NCI-H1105 treated with DMSO at 0.1 percent for 48 hours (cell line): Measurements from ENCODE around the gene CEACAM21.
"Not testable (repeated sequence)": the region's sequence is repeated elsewhere in the genome, so short reads cannot be mapped to it uniquely, and the experiment has no call there.

Source experiments
- DNase-seq: peaks from one replicate; lab custom pipeline; 2025; lab: John Stamatoyannopoulos, UW

Gene CEACAM21

GRCh38 chr19:41549884-41550283, 26.1 kb upstream of the CEACAM21 start:
- no peak for DNase-seq

DNA sequence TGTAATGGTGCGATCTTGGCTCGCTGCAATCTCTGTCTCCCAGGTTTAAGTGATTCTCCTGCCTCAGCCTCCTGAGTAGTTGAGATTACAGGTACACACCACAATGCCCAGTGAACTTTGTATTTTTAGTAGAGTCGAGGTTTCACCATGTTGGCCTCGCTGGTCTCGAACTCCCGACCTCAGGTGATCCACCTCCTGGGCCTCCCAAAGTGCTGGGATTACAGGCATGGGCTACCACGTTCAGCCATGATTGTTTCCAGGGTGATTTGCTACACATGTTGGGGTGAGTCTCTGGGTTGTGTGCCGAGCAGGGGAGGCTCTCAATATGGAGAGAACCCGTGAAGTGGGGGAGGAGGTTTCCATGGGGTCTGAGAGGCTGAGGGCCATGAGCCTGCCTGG, 24.8 kb upstream of the CEACAM21 start:
- no peak for DNase-seq

GRCh38 chr19:41551711-41552110, 24.3 kb upstream of the CEACAM21 start:
- DNase-seq: no peak

DNA sequence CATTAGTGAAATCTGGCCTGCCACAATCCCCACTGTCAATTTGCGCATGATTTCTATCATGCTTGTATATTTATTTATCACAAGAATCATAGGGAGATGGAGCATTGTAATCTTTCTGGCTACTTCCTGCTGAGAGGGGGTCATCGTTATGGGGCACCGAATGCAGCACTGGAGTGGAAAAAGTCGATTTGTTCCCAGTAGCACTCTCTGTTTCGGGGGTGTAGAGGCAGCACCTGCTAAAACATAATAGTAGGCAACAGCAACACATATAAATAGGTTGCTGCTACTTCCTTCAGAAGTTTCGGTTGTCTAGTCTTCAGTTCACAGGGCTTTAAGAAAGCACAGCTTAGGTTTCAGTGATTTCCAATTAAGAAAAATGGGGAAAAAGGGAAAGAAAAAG, 23.4 kb upstream of the CEACAM21 start:
- no peak for DNase-seq

- DNase-seq: no peak
Measured at GRCh38 chr19:41553804-41554203, 22.2 kb upstream of the CEACAM21 start.

- DNase-seq: no peak
Measured at GRCh38 chr19:41554907-41555306, 21.1 kb upstream of the CEACAM21 start.

DNA sequence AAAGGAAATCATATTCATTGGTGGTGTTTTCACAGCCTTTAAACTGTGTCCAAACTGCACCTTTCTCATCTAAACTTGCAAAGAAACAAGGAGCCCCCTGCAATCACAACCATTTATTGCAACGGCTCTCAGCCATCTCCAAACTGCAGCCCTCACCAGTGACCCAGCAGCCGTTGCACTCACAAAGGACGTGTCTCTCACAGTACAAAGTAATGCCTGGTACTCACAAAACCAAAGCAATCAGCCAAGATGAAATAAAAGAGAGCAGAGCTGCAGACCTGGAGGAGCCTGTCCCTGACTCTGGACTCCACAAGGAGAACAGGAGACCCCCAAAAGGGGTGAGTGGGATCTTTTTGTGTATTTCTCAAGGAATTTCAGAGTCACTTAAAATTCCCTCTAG, 20.2 kb upstream of the CEACAM21 start:
- no peak for DNase-seq

DNA sequence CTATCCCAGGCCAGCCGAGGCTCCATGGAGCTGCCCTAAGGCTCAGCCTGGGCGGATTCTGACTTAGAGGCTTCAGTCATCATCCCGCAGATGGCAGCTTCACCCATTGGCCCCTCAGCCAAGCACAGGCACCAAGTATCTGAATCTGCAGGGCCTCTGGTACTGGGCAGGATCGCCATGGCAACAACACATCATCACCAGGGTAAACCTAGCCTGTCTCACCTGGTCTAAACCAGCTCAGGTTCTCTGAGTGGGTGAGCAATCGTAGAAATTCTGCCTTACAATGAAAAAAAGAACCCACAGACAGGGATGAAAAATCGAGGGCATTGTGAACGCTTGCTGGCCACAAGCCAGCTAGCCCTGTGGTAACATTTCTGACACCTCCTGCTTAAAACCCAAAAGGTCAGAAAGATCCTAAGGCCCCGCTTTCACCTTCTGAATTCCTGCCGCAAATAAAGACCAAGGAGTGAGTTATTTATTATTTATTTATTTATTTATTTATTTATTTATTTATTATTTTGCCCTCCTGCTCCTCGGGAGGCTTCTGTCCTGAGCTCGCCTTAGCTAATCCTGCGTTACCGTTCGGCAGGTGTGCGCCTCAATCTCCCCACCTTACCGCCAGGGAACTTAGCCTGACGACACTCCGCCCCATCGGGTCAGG, 12.0 kb upstream of the CEACAM21 start:
- peak; percentile 40 for DNase-seq

- DNase-seq: no peak
Measured at GRCh38 chr19:41564515-41565378, 11.2 kb upstream of the CEACAM21 start.

GRCh38 chr19:41565379-41565720, 10.6 kb upstream of the CEACAM21 start:
- no peak for DNase-seq

DNA sequence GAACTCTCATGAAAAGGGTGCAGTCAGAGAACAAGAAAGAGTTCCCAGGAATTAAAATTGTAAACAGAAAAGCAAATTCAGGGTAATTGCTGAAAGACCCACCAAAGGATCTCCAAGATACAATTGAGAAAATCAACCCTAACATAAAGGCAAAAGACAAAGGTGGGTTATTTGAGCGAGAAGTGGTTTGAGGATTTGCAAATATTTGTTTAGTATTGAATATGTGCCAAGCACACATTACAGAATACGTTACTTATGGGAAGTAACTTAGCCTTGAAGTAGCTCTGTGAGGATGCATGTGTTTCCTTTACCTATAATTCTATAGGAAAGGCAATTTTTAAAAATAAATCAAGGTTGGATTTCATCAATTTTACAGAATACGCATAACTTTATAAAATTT, 10.0 kb upstream of the CEACAM21 start:
- DNase-seq: peak; percentile 68

- no peak for DNase-seq
Measured at GRCh38 chr19:41569481-41570150, 6.3 kb upstream of the CEACAM21 start.

DNA sequence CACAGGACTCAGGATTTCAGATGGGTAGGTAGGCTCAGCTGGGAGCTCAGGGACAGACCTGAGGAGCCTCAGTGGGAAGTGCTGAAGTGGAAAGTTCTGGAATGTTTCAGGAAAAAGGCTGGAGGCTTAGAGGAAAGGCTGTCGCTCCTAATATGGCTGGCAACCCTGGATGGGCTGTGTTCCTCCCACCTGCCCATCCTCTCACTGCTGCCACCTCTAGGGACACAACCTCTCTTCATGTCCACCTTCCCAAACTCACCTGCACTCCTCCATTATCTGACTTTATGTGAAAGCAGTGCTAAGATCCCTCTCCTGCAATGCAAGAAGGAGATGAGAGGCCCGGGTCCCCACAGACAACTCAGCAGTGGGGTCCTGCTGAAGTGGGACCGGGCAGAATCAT, 5.8 kb upstream of the CEACAM21 start:
- no peak for DNase-seq

DNA sequence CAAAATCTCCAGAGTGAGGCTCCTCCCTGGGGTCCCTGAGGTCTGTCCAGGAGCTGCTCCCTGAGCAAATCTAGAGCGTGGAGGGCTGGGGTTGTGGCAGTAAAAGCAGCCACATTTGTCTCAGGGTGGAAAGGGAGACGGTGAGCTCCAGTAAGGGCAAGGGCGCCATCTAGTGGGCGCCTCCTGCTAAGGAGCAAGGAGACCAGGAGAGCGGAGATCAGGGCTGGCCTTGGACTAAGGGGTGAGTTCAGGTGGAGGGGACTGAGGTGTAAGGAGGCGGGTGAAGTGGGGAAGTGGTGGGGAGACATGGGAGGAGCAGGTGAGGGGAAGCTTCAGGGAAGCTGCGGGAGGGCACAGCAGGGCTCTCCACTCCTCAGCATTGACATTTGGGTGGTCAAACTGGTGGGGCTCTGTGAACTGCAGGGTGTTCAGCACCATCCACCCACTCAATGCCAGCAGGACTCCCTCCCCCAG, 5.3 kb upstream of the CEACAM21 start:
- DNase-seq: peak; percentile 81

- no peak for DNase-seq
Measured at GRCh38 chr19:41577144-41577830, 1.3 kb downstream of the CEACAM21 start.

- DNase-seq: no peak
Measured at GRCh38 chr19:41577833-41578232, 1.9 kb downstream of the CEACAM21 start.

DNA sequence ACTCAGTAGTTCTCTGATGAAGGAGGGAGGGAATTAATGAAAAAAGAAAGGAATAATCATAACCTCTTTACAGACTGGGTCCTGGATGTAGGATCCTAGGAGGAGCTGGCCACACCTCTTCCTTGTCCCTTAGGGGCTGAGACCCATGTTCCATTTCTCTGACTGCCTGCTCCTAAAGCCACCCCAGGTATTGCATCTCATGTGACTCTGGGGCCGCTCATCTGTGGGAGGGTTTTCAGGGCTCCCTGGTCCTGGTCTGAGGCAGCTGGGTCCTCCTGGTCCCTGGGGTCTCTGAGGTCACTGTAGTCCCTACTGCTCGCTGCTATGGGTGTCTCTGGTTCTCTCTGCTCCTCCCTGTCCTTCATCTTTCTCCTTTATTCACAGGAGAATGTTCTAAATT, 2.9 kb downstream of the CEACAM21 start:
- DNase-seq: no peak

DNA sequence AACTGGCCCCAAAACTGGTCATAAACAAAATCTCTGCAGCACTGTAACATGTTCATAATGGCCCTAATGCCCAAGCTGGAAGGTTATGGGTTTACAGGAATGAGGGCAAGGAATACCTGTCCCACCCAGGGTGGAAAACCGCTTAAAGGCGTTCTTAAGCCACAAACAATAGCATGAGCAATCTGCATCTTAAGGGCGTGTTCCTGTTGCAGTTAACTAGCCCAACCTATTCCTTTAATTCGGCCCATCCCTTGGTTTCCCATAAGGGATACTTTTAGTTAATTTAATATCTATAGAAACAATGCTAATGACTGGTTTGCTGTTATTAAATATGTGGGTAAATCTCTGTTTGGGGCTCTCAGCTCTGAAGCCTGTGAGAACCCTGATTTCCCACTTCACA, 5.1 kb downstream of the CEACAM21 start:
- DNase-seq: not testable (repeated sequence)

DNA sequence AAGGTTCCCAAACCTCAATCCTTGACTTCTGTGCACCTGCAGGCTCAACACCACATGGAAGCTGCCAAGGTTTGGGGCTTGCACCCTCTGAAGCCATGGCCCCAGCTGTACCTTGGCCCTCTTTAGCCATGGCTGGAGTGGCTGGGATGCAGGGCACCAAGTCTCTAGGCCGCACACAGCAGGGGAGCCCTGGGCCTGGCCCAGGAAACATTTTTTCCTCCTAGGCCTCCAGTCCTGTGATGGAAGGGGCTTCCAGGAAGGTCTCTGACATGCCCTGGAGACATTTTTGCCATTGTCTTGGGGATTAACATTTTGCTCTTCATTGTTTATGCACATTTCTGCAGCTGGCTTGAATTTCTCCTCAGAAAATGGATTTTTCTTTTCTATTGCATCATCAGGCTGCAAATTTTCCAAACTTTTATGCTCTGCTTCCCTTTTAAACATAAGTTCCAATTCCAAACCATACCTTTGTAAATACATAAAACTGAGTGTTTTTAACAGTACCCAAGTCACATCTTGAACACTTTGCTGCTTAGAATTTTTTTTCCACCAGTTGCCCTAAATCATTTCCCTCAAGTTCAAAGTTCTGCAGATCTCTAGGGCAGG, 6.7 kb downstream of the CEACAM21 start:
- not testable (repeated sequence) for DNase-seq

GRCh38 chr19:41584260-41584810, 8.4 kb downstream of the CEACAM21 start:
- DNase-seq: no peak

DNA sequence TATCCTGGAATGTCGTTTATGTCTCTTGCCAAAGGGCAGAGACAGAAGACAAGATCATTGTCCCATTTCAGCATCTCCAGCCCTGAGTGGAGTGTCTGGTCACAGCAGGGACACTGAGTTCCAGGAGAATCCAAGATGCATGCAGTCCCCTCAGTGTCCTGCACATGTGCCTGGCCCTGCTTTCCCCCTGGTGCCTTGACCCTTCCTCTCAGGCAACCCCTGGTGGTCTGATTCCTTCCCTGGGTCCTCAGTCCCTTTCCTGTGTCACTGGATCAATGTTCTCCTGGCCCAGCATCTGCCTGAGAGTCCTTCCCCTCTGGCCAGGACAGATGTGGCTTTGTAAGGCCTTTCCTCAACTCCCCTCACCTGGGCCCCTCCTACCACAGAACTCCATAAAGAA, 9.0 kb downstream of the CEACAM21 start:
- DNase-seq: no peak

- DNase-seq: no peak
Measured at GRCh38 chr19:41586064-41586463, 10.1 kb downstream of the CEACAM21 start.
